ENCODE measurements around the gene FANK1.

GRCh38 chr10:125936331-125936730 is 40.0 kb downstream of the FANK1 start:
- TF ChIP-seq EZH2 (IDR thresholded peaks at IDR 0.05) (no peak), CTCF (IDR thresholded peaks at IDR 0.05) (no peak)

Data from neural progenitor cell (in vitro differentiated cells).